OCI-LY1 (cell line): ENCODE measurements around the gene TMEM175.
A peak's percentile ranks its signal among the peaks of the same experiment; 100 is the strongest.

Experiments
- H2AFZ ChIP-seq: fragments of 200-600 bp; sonication (generic), shearing (Covaris generic); 2 replicates; pipeline ENCODE4 v1.6.0; 2014; ENCODE audit warnings: antibody characterized with exemption, mild to moderate bottlenecking, low read length
- H3F3A ChIP-seq: fragments of 200-600 bp; sonication (generic), shearing (Covaris generic); 2 replicates; pipeline ENCODE4 v1.6.0; 2014; ENCODE audit warnings: mild to moderate bottlenecking, antibody characterized with exemption, low read length, moderate library complexity; ENCODE audit not compliant: insufficient read depth
- H3K27ac ChIP-seq: fragments of 200-600 bp; sonication (generic); 2 replicates; pipeline ENCODE4 v1.5.1; 2014; ENCODE audit warnings: low read length, mixed run types, mild to moderate bottlenecking, low read depth; ENCODE audit not compliant: poor library complexity, severe bottlenecking
- H3K27me3 ChIP-seq: fragments of 200-600 bp; sonication (generic); 2 replicates; pipeline ENCODE4 v1.6.0; 2014; ENCODE audit warnings: antibody characterized with exemption, mild to moderate bottlenecking, low read length, moderate library complexity; ENCODE audit not compliant: insufficient read depth
- H3K36me3 ChIP-seq: fragments of 200-600 bp; sonication (generic); 2 replicates; pipeline ENCODE4 v1.6.1; 2014; ENCODE audit warnings: mild to moderate bottlenecking, antibody characterized with exemption, low read length, moderate library complexity, mixed read lengths; ENCODE audit not compliant: insufficient read depth
- H3K4me1 ChIP-seq: fragments of 200-600 bp; sonication (generic); 2 replicates; pipeline ENCODE4 v1.5.1; 2014; ENCODE audit warnings: mild to moderate bottlenecking, low read length, moderate library complexity; ENCODE audit not compliant: insufficient read depth, severe bottlenecking
- H3K4me2 ChIP-seq: fragments of 200-600 bp; sonication (generic), shearing (Covaris generic); 2 replicates; pipeline ENCODE4 v1.6.1; 2014; ENCODE audit warnings: low read length
- H3K4me3 ChIP-seq: fragments of 200-600 bp; sonication (generic); 2 replicates; pipeline ENCODE4 v1.5.1; 2014; ENCODE audit warnings: low read length, low read depth, mild to moderate bottlenecking, mixed read lengths; ENCODE audit not compliant: poor library complexity, severe bottlenecking
- H3K79me2 ChIP-seq: fragments of 200-600 bp; shearing (Covaris generic); 2 replicates; pipeline ENCODE4 v1.6.1; 2016; ENCODE audit warnings: mixed run types, low read length, mixed read lengths; ENCODE audit not compliant: insufficient read depth
- H3K9ac ChIP-seq: fragments of 200-600 bp; sonication (generic), shearing (Covaris generic); 2 replicates; pipeline ENCODE4 v1.6.1; 2014; ENCODE audit warnings: mild to moderate bottlenecking, low read length, mixed read lengths
- H3K9me2 ChIP-seq: fragments of 200-600 bp; sonication (generic), shearing (Covaris generic); 2 replicates; pipeline ENCODE4 v1.6.1; 2014; ENCODE audit warnings: low read depth, mild to moderate bottlenecking, low read length, mixed read lengths
- H3K9me3 ChIP-seq: fragments of 200-600 bp; shearing (Covaris generic); 2 replicates; pipeline ENCODE4 v1.6.1; 2014; ENCODE audit warnings: low read length, mixed read lengths
- H4K20me1 ChIP-seq: fragments of 200-600 bp; sonication (generic), shearing (Covaris generic); 2 replicates; pipeline ENCODE4 v1.6.0; 2016; ENCODE audit warnings: mild to moderate bottlenecking, low read length; ENCODE audit not compliant: insufficient read depth
- CTCF ChIP-seq: fragments of 200-600 bp; sonication (generic), shearing (Covaris generic); IDR thresholded peaks from 2 replicates; pipeline ENCODE4 v1.5.1; 2017; ENCODE audit warnings: mild to moderate bottlenecking, antibody characterized with exemption, low read length, moderate library complexity, mixed read lengths
- EZH2 ChIP-seq: fragments of 200-600 bp; sonication (generic), shearing (Covaris generic); IDR thresholded peaks from 2 replicates; pipeline ENCODE4 v1.8.0; 2017; ENCODE audit warnings: borderline replicate concordance, mixed run types, mild to moderate bottlenecking, antibody characterized with exemption, low read length, moderate library complexity, mixed read lengths

TMEM175 gene

GRCh38 chr4:914531-914930 lies 17.7 kb upstream of the TMEM175 start:
- Histone ChIP-seq H3K79me2 (peaks cover 7% of the 10 kb centered on the region), H3K9me2 (no peaks in the 10 kb centered on the region), H4K20me1 (no peaks in the 10 kb centered on the region), H3K36me3 (no peaks in the 10 kb centered on the region; the same call in 1 of the 2 replicates), H3K27me3 (no peaks in the 10 kb centered on the region), H3K9me3 (no peaks in the 10 kb centered on the region), H3K9ac (peak overlapping the region; percentile 47; the same call in 1 of the 2 replicates), H3K27ac (no peak overlapping the region), H3K4me2 (peak overlapping the region; percentile 76), H3K4me3 (peak overlapping the region; percentile 48), H3K4me1 (peaks cover 19% of the 10 kb centered on the region), H2AFZ (no peak overlapping the region), H3F3A (no peaks in the 10 kb centered on the region)
- TF ChIP-seq EZH2 (no peak), CTCF (no peak)

- no peaks in the 10 kb centered on the region for H4K20me1 ChIP-seq
- H3K4me3 ChIP-seq: peak overlapping the region; percentile 48
- TF ChIP-seq CTCF: no peak
- no peak for TF ChIP-seq EZH2
- peak overlapping the region; percentile 76 for H3K4me2 ChIP-seq
- no peaks in the 10 kb centered on the region for H3F3A ChIP-seq
- H3K9ac ChIP-seq: peak overlapping the region; percentile 47; the same call in 1 of the 2 replicates
- no peaks in the 10 kb centered on the region for H3K9me3 ChIP-seq
- H3K79me2 ChIP-seq: peaks cover 7% of the 10 kb centered on the region
- H3K4me1 ChIP-seq: peaks cover 19% of the 10 kb centered on the region
- no peaks in the 10 kb centered on the region for H3K9me2 ChIP-seq
- no peaks in the 10 kb centered on the region for H3K27me3 ChIP-seq
- H2AFZ ChIP-seq: no peak overlapping the region
- H3K27ac ChIP-seq: peak overlapping the region; percentile 66
- H3K36me3 ChIP-seq: no peaks in the 10 kb centered on the region; the same call in 1 of the 2 replicates
Observed at GRCh38 chr4:915041-915474, 17.2 kb upstream of the TMEM175 start.

GRCh38 chr4:915595-915994 lies 16.7 kb upstream of the TMEM175 start:
- Histone ChIP-seq H3K4me1 (peaks cover 19% of the 10 kb centered on the region), H3K36me3 (no peaks in the 10 kb centered on the region; the same call in 1 of the 2 replicates), H3K27ac (peak overlapping the region; percentile 66), H4K20me1 (no peaks in the 10 kb centered on the region), H3K4me2 (peak overlapping the region; percentile 76), H2AFZ (no peak overlapping the region), H3K4me3 (peak overlapping the region; percentile 48), H3F3A (no peaks in the 10 kb centered on the region), H3K79me2 (peaks cover 7% of the 10 kb centered on the region), H3K9ac (peak overlapping the region; percentile 47; the same call in 1 of the 2 replicates), H3K27me3 (no peaks in the 10 kb centered on the region), H3K9me3 (no peaks in the 10 kb centered on the region), H3K9me2 (no peaks in the 10 kb centered on the region)
- TF ChIP-seq EZH2 (no peak), CTCF (no peak)
